ENCODE data around the gene LYZ. TPM values are rescaled to one million over a fixed set of nuclear protein-coding genes. Genes with fewer than 3 reads are reported as not detected.

Gene LYZ
- polyA plus RNA-seq, 2 of the 4 experiments (the other 2 are of a cell fraction): 0.12 TPM; not detected in 1

DNA sequence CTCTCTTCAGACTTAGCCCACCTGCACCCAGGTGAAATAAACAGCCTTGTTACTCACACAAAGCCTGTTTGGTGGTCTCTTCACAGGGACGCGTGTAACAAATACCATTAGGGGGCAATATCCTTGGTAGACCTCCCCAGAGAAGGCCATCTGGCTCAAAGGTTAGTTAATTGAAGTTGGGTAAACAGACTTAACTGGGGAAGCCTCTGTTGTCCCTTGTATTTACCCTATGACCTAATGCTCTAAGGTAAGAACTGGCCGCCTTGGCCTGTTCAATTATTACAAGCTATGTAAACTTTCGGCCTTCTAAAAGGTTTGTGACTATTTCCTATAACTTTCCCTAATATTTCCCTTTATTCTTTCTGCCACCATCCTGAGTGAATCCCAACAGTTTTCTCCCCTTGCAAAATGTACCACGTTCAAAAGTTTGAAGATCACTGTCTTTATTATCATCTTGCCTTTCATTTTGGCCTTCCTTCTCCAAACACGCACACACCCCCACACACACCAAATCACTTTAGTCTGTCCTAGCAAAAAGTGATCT, 15.3 kb upstream of the LYZ start:
- no peak for TF ChIP-seq KDM5A (IDR thresholded peaks at IDR 0.05)
- TF ChIP-seq CHD4 (IDR thresholded peaks at IDR 0.05; ENCODE audit: borderline replicate concordance): no peak
- TF ChIP-seq TP53 (CRISPR knock-in tag; IDR thresholded peaks at IDR 0.05): no peak
- TF ChIP-seq BHLHE40 (IDR thresholded peaks at IDR 0.05; ENCODE audit: low read depth, low read length): no peak
- TF ChIP-seq CBX2 (IDR thresholded peaks at IDR 0.05; ENCODE audit: borderline replicate concordance, low read depth): no peak
- no peak for TF ChIP-seq CEBPB (IDR thresholded peaks at IDR 0.05)
- TF ChIP-seq, protein P1, sequence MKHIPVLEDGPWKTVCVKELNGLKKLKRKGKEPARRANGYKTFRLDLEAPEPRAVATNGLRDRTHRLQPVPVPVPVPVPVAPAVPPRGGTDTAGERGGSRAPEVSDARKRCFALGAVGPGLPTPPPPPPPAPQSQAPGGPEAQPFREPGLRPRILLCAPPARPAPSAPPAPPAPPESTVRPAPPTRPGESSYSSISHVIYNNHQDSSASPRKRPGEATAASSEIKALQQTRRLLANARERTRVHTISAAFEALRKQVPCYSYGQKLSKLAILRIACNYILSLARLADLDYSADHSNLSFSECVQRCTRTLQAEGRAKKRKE (CRISPR knock-in tag; IDR thresholded peaks at IDR 0.05; ENCODE audit: low read depth): no peak
- TF ChIP-seq KDM1A (IDR thresholded peaks at IDR 0.05; ENCODE audit: low read depth): no peak
- FAIRE-seq (no peak), ATAC-seq (no peak), DNase-seq (ENCODE audit: low read depth in 1 of 2, low spot score in 1 of 2) (peak in 1 of 2 experiments; percentile 38)
- no peak overlapping the region for H3K27ac ChIP-seq
- no peak overlapping the region for H3K4me3 ChIP-seq
- H3K9me3 ChIP-seq: no peaks in the 10 kb centered on the region
- peak overlapping the region; percentile 15; the same call in 2 of the 3 replicates for H3K4me2 ChIP-seq
- 56% methylated on average over 6 of the region's 6 CpGs for WGBS (ENCODE audit: missing lambda C conversion rate)
- ChIA-PET POLR2A (no interaction called here), CTCF (interaction anchor here (0.6 to 2.0 kb wide), 3 partner anchors 9 to 303 kb away, joined by 3 to 8 read pairs (median 3); no protein-coding TSS in a partner anchor)
- H3K4me1 ChIP-seq: peaks cover 9% of the 10 kb centered on the region; the same call in 1 of the 3 replicates

DNA sequence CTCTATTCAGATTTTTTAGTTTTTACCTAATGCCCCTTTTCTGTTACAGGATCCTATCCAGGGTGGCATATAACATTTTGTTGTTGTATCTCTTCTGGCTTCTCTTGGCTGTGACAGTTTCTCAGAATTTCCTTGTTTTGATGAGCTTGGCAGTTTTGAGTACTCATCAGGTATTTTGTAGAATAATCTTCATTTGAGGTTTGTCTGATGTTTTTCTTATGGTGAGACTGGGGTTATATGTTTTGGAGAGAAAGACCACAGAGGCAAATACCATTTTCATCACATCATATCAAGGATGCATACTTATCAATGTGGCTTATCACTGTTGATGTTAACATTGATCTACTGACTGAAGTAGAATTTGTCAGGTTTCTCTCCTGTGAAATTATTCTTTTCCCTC, 14.0 kb upstream of the LYZ start:
- Histone ChIP-seq H3K4me3 (no peak overlapping the region), H3K27ac (no peak overlapping the region), H3K4me2 (no peak overlapping the region), H3K9me3 (no peaks in the 10 kb centered on the region), H3K4me1 (peaks cover 9% of the 10 kb centered on the region; the same call in 1 of the 3 replicates)
- ChIA-PET POLR2A (no interaction called here), CTCF (interaction anchor here (2.0 kb wide), 1 partner anchor 24 kb away, joined by 8 read pairs; no protein-coding TSS in a partner anchor)
- FAIRE-seq (no peak), ATAC-seq (no peak), DNase-seq (ENCODE audit: low read depth in 1 of 2, low spot score in 1 of 2) (no peak)
- TF ChIP-seq EHMT2 (IDR thresholded peaks at IDR 0.05; ENCODE audit: low read depth): no peak
- no peak for TF ChIP-seq JUNB (IDR thresholded peaks at IDR 0.05)
- TF ChIP-seq ESRRA (IDR thresholded peaks at IDR 0.05; ENCODE audit: borderline replicate concordance, low read length): no peak
- TF ChIP-seq MYC (IDR thresholded peaks at IDR 0.05; ENCODE audit: borderline replicate concordance, low read length): no peak
- peak; percentile 60 for TF ChIP-seq MAFK (IDR thresholded peaks at IDR 0.05; ENCODE audit: partially characterized antibody)
- TF ChIP-seq, protein P2, sequence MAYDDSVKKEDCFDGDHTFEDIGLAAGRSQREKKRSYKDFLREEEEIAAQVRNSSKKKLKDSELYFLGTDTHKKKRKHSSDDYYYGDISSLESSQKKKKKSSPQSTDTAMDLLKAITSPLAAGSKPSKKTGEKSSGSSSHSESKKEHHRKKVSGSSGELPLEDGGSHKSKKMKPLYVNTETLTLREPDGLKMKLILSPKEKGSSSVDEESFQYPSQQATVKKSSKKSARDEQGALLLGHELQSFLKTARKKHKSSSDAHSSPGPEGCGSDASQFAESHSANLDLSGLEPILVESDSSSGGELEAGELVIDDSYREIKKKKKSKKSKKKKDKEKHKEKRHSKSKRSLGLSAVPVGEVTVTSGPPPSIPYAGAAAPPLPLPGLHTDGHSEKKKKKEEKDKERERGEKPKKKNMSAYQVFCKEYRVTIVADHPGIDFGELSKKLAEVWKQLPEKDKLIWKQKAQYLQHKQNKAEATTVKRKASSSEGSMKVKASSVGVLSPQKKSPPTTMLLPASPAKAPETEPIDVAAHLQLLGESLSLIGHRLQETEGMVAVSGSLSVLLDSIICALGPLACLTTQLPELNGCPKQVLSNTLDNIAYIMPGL (CRISPR knock-in tag; IDR thresholded peaks at IDR 0.05; ENCODE audit: borderline replicate concordance): no peak

- no peak overlapping the region for H3K4me3 ChIP-seq
Observed at GRCh38 chr12:69337311-69338090, 10.7 kb upstream of the LYZ start.

More at GRCh38 chr12:69337311-69338090, 10.7 kb upstream of the LYZ start:
- WGBS (ENCODE audit: missing lambda C conversion rate): 66% methylated on average over 2 of the region's 2 CpGs
- no peak for ATAC-seq
- POLR2A ChIA-PET: no interaction called here
- H3K27ac ChIP-seq: no peak overlapping the region
- 0 out of 3 replicates have a peak, but pooled peaks cover under 1% of the 10 kb centered on the region for H3K4me1 ChIP-seq
- CTCF ChIA-PET: interaction anchor here (0.5 to 1.6 kb wide), 4 partner anchors 18 to 875 kb away, joined by 3 to 5 read pairs (median 4); no protein-coding TSS in a partner anchor
- H3K9me3 ChIP-seq: no peaks in the 10 kb centered on the region
- no peak for FAIRE-seq
- no peak for TF ChIP-seq CHD4 (IDR thresholded peaks at IDR 0.05; ENCODE audit: borderline replicate concordance)
- TF ChIP-seq MAZ (IDR thresholded peaks at IDR 0.05; ENCODE audit: borderline replicate concordance, low read depth, low read length): no peak
- TF ChIP-seq HDAC2 (IDR thresholded peaks at IDR 0.05): no peak
- no peak for TF ChIP-seq BHLHE40 (IDR thresholded peaks at IDR 0.05; ENCODE audit: low read depth, low read length)
- TF ChIP-seq KDM1A (IDR thresholded peaks at IDR 0.05; ENCODE audit: low read depth): no peak
- no peak for TF ChIP-seq NPAS2 (CRISPR knock-in tag; IDR thresholded peaks at IDR 0.05; ENCODE audit: borderline replicate concordance)
- no peak for TF ChIP-seq ZFP36 (IDR thresholded peaks at IDR 0.05; ENCODE audit: borderline replicate concordance, partially characterized antibody)
- no peak for TF ChIP-seq ZNF302 (CRISPR knock-in tag; IDR thresholded peaks at IDR 0.05)
- TF ChIP-seq MAFK (IDR thresholded peaks at IDR 0.05; ENCODE audit: partially characterized antibody): no peak
- no peak overlapping the region for H3K4me2 ChIP-seq
- DNase-seq (ENCODE audit: low read depth in 1 of 2, low spot score in 1 of 2): no peak

Data from A549 (cell line).